ENCODE results near the gene AGAP1. TPM values are rescaled to one million over a fixed set of nuclear protein-coding genes. Genes with fewer than 3 reads are reported as not detected.

Gene AGAP1
- 23.5 TPM for total RNA-seq
- long read RNA-seq, full-length matches to known transcripts, result 1 of 2 reads
- long read RNA-seq, partial matches to known transcripts, result 0 of 2 reads
- long read RNA-seq, other reads (novel, unspliced or antisense), result 1 of 2 reads

- peak; percentile 89 for DNase-seq (ENCODE audit: missing footprints)
- ATAC-seq, result peak; percentile 93
- intact Hi-C loops (cut with DNase I), result loop anchor here (5.0 to 10.0 kb wide), 4 partner anchors 58 to 359 kb away; no protein-coding TSS in a partner anchor
Measured at GRCh38 chr2:235493775-235494715, at the start of gene AGAP1. Gene AGAP1 (plus strand): TSS chr2:235494043.

DNA sequence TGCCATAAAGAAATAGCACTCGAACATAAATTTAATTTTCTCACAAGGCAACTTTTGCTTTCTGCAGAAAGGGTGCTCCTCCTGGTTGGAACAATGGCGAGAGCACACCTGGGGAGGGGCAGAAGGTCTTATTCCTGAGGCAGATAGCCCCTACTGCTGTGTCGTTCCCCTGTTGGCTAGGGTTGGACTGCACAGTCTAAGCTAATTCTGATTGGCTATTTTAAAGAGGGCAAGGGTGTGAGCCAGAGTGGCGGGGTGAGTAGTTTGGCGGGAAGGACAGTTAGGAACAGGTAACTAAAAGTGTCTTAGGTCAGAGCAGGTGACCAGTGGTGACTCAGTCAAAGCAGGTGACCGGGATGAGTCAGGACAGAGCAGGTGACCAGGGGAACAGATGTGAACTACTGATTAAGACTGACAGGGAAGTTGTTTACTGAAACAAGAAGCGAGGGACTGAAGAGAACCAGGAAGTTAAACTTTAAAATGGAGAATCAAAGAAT, 49.7 kb upstream of the AGAP1 start:
- ATAC-seq (no peak), DNase-seq (ENCODE audit: missing footprints) (no peak)
- intact Hi-C loops (cut with DNase I), result no loop called here

- intact Hi-C loops (cut with DNase I), result no loop called here
- ATAC-seq (no peak), DNase-seq (ENCODE audit: missing footprints) (no peak)
Measured at GRCh38 chr2:235445116-235445515, 48.7 kb upstream of the AGAP1 start.

GRCh38 chr2:235446082-235446481, 47.8 kb upstream of the AGAP1 start:
- intact Hi-C loops (cut with DNase I), result no loop called here
- ATAC-seq, result no peak
- no peak for DNase-seq (ENCODE audit: missing footprints)

DNA sequence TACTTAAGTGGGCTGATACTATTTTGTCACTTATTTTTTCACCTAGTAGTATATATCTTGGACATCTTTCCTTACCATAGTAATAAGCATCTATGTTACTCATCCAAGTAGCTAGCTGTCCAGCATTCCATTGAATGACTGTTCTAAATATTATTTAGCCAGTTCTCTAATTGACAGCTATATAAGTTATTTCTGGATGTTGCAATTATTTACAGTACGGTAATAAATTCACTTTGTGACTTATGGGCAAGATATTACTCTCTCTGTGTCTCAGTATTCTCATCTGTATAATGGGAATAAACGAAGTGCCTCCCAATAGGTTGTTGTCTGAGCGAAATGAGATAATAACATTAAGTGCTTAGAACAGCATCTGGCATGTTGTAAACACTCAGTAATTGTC, 46.6 kb upstream of the AGAP1 start:
- no peak for DNase-seq (ENCODE audit: missing footprints)
- ATAC-seq, result no peak
- intact Hi-C loops (cut with DNase I), result no loop called here

GRCh38 chr2:235449568-235449967, 44.3 kb upstream of the AGAP1 start:
- no peak for DNase-seq (ENCODE audit: missing footprints)
- ATAC-seq, result no peak

GRCh38 chr2:235453605-235454151, 40.2 kb upstream of the AGAP1 start:
- no peak for ATAC-seq
- intact Hi-C loops (cut with DNase I), result no loop called here
- no peak for DNase-seq (ENCODE audit: missing footprints)

More at GRCh38 chr2:235449568-235449967, 44.3 kb upstream of the AGAP1 start:
- intact Hi-C loops (cut with DNase I), result no loop called here

GRCh38 chr2:235458839-235459273, 35.0 kb upstream of the AGAP1 start:
- intact Hi-C loops (cut with DNase I), result no loop called here
- no peak for ATAC-seq
- no peak for DNase-seq (ENCODE audit: missing footprints)

DNA sequence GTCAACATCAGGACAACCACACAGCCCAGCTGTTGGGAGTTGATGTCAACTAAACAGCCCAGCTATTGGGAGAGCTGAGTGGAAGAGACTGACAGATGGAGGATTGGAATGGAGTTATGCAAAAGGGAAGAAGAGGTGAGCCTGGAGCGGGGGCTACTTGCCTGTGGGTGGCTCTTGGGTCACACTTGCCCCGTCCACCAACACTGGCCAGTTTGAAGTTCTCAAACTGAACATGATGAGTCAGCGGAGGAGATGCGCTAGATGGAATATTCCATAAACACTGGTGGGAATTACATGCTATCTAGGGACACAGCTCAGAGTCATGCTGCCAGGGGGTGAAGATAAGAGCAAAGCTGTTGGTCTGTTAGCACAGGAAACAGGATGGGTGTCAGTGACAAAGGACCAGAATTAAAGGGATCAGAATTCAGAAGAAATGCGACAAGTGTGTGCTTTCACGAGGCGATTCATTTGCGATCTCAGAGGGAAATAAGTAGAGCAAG, 33.2 kb upstream of the AGAP1 start:
- no peak for DNase-seq (ENCODE audit: missing footprints)
- peak; percentile 39 for ATAC-seq
- intact Hi-C loops (cut with DNase I), result no loop called here

GRCh38 chr2:235461763-235462414, 32.0 kb upstream of the AGAP1 start:
- no peak for ATAC-seq
- DNase-seq (ENCODE audit: missing footprints), result no peak
- intact Hi-C loops (cut with DNase I), result no loop called here

DNA sequence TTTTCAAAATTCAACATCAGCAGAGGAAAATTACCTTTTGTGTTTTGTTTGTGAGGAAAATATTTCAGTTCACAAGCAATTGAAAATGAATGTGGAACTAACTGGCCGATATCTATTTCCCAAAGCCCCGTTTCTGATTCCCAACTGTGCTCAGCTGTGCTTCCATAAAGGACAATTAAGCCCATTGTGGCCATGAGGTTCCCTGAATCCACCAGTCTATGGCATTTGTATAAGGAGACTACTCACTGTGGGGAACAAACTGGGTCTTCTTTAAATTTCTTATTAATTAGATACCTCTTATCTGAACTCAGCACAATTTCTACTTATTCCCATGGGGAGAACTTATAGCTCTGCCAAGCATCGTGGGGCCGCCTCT, 31.4 kb upstream of the AGAP1 start:
- intact Hi-C loops (cut with DNase I), result no loop called here
- ATAC-seq (no peak), DNase-seq (ENCODE audit: missing footprints) (no peak)

- ATAC-seq (peak; percentile 73), DNase-seq (ENCODE audit: missing footprints) (peak; percentile 74)
- intact Hi-C loops (cut with DNase I), result no loop called here
Measured at GRCh38 chr2:235463893-235464292, 29.9 kb upstream of the AGAP1 start.

GRCh38 chr2:235467588-235467987, 26.3 kb upstream of the AGAP1 start:
- DNase-seq (ENCODE audit: missing footprints), result no peak
- ATAC-seq, result no peak
- intact Hi-C loops (cut with DNase I), result no loop called here

GRCh38 chr2:235468978-235469655, 24.7 kb upstream of the AGAP1 start:
- intact Hi-C loops (cut with DNase I), result no loop called here
- ATAC-seq, result peak; percentile 79

DNA sequence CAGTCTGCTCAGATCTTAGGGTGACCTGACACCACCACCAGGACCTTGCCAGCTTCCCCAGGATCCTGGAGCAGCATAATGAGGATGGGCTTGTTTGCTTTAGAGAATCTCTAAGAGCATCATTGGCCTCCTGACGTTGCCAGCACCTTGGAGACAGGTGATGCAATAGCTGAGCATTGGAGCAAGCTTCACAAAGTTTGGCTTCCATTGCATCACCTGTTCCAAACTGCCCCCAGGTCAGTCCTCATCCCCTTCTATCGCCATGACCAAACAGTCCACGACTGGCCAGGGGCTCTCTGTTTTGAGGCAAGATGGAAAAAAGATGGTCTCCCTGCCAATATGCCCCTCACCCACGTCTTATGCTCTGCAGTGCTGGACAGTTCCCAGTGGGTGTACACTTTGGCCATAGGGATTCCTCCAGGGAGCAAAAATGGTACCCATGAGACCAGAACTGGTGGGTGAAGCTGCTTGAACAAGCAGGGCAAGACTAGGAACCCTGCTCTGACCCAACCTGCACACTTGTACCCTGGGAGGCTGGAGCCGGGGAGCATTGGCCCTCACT, 22.6 kb upstream of the AGAP1 start:
- DNase-seq (ENCODE audit: missing footprints) (no peak), ATAC-seq (no peak)
- intact Hi-C loops (cut with DNase I), result no loop called here

More at GRCh38 chr2:235468978-235469655, 24.7 kb upstream of the AGAP1 start:
- DNase-seq (ENCODE audit: missing footprints), result no peak

GRCh38 chr2:235472443-235472842, 21.4 kb upstream of the AGAP1 start:
- no peak for ATAC-seq
- intact Hi-C loops (cut with DNase I), result no loop called here

DNA sequence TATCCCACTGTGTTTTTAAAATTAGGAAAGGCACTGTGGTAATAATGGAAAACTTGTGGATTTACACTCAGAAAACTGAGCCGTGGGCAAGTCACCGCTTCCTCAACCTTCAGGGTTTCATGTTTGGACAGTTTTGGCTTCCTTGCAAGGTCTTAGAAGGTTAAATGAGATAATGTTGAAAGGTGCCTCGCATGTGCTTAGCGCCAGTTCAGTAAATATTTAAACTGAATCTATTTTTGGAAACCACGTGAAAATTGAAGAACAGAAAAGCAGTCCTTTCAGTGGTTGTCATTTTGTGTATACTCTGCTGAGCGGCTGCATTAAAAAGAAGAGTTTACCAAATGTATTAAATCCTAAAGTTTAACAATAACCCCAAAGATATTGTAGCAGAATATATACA, 15.2 kb upstream of the AGAP1 start:
- ATAC-seq, result no peak
- intact Hi-C loops (cut with DNase I), result no loop called here
- DNase-seq (ENCODE audit: missing footprints), result no peak

More at GRCh38 chr2:235472443-235472842, 21.4 kb upstream of the AGAP1 start:
- DNase-seq (ENCODE audit: missing footprints), result no peak

DNA sequence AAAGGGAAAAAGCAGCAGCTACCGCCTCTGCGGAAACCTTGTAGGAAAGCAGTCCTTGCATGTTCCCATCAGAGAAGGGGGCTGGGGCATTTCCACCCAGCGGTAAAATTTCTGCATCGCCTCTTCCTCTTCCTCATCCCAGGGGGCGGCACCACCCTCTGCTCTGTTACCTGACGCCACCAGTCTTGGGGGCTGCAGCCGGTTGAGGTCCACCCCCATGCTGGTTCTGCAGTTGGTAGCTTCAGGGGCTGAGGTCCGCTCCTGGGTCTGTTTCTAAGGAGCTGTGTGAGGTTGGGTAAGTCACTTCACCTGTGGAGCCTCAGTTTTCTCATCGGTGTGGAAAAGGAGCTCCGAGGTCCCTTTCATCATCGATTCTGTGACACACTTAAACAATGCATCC, 14.2 kb upstream of the AGAP1 start:
- ATAC-seq (no peak), DNase-seq (ENCODE audit: missing footprints) (no peak)
- intact Hi-C loops (cut with DNase I), result no loop called here

All from Right ventricle myocardium inferior (tissue), 1 donor.